ENCODE measurements around the gene BCAR1.

The BCAR1 gene

GRCh38 chr16:75198135-75198600 lies 53.3 kb downstream of the BCAR1 start:
- DNase-seq = no peak

GRCh38 chr16:75197522-75198134 lies 53.8 kb downstream of the BCAR1 start:
- peak in 1 of 2 experiments; percentile 2 for DNase-seq

- DNase-seq = no peak
Observed at GRCh38 chr16:75196836-75197235, 54.6 kb downstream of the BCAR1 start.

GRCh38 chr16:75195811-75196790 lies 55.3 kb downstream of the BCAR1 start:
- no peak for DNase-seq

GRCh38 chr16:75193730-75194444 lies 57.5 kb downstream of the BCAR1 start:
- no peak for DNase-seq

GRCh38 chr16:75193265-75193650 lies 58.2 kb downstream of the BCAR1 start:
- no peak for DNase-seq

GRCh38 chr16:75192606-75193264 lies 58.7 kb downstream of the BCAR1 start:
- DNase-seq = no peak

- no peak for DNase-seq
Observed at GRCh38 chr16:75189638-75190245, 61.7 kb downstream of the BCAR1 start.

GRCh38 chr16:75188832-75189477 lies 62.5 kb downstream of the BCAR1 start:
- DNase-seq = no peak

GRCh38 chr16:75181630-75182029 lies 69.8 kb downstream of the BCAR1 start:
- no peak for DNase-seq

- no peak for DNase-seq
Observed at GRCh38 chr16:75179208-75179607, 72.2 kb downstream of the BCAR1 start.

All from NCI-H526 (cell line).